Embryonic facial prominence (tissue), 1 donor: ENCODE data around the gene FHIP1B.
"Not testable (repeated sequence)": the region's sequence is repeated elsewhere in the genome, so short reads cannot be mapped to it uniquely, and the experiment has no call there.

Experiments
- DNase-seq: peaks from one replicate; pipeline ENCODE4 v3.0.0-alpha.2; 2016; ENCODE audit errors: extremely low spot score

Gene FHIP1B

GRCh38 chr11:6234387-6235107 is at the start of gene FHIP1B:
FHIP1B (minus strand) TSS chr11:6234636; CDS start chr11:6224516, 10,120 bp downstream.
- peak; percentile 99 for DNase-seq

GRCh38 chr11:6283453-6284023 is 49.1 kb upstream of the FHIP1B start:
- no peak for DNase-seq

GRCh38 chr11:6280809-6281208 is 46.4 kb upstream of the FHIP1B start:
- DNase-seq, result not testable (repeated sequence)

GRCh38 chr11:6273188-6273587 is 38.8 kb upstream of the FHIP1B start:
- no peak for DNase-seq

DNA sequence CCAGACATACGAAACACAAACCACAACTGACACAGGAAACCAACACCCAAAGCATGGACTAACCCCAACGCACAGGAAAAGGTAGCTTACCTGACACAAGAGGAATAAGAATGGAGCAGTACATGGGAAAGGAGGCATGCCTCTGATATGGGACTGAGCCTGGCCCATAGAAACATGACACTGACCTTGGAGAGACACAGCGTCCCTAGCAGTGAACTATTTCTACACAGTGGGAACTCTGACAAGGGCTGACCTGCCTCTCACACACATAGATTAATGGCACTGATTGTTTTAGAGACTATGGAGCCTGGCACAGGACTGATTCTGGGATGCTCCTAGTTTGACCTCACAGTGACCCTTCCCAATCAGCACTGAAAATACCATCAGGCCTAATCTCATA is 37.2 kb upstream of the FHIP1B start:
- DNase-seq, result no peak

DNA sequence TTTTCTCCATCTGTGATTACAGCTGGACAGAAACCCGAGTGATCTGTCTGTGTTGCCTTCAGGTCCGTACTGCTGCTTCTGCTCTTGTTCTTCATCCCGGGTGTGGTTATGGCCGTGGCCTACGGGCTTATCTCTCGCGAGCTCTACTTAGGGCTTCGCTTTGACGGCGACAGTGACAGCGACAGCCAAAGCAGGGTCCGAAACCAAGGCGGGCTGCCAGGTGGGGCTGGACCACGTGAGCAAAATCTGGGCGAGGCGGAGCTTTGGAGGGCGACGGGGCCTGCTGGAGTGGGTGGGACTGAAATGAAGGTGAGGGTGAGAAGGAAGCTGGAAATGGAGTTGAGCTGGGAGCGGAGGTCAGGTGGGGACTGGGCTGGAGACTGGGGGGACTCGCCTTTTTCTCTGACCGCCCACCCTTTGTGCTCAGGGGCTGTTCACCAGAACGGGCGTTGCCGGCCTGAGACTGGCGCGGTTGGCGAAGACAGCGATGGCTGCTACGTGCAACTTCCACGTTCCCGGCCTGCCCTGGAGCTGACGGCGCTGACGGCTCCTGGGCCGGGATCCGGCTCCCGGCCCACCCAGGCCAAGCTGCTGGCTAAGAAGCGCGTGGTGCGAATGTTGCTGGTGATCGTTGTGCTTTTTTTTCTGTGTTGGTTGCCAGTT is 36.3 kb upstream of the FHIP1B start:
- no peak for DNase-seq

DNA sequence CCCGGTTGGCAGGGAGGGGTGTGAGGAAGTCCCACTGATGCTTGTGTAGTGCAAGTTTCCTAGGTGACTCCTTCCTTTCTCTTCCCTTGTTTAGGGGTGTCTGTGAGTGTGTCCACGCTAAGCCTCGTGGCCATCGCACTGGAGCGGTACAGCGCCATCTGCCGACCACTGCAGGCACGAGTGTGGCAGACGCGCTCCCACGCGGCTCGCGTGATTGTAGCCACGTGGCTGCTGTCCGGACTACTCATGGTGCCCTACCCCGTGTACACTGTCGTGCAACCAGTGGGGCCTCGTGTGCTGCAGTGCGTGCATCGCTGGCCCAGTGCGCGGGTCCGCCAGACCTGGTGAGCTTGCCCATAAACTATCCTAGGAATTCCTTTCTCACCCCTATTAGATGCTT is 35.6 kb upstream of the FHIP1B start:
- DNase-seq, result no peak

GRCh38 chr11:6268820-6269219 is 34.4 kb upstream of the FHIP1B start:
- DNase-seq, result no peak

GRCh38 chr11:6263662-6264061 is 29.2 kb upstream of the FHIP1B start:
- DNase-seq, result no peak

GRCh38 chr11:6260207-6260726 is 25.8 kb upstream of the FHIP1B start:
- DNase-seq, result no peak

GRCh38 chr11:6258571-6259081 is 24.2 kb upstream of the FHIP1B start:
- no peak for DNase-seq

GRCh38 chr11:6258141-6258540 is 23.7 kb upstream of the FHIP1B start:
- no peak for DNase-seq

- DNase-seq, result no peak
Measured at GRCh38 chr11:6253197-6253596, 18.8 kb upstream of the FHIP1B start.

- no peak for DNase-seq
Measured at GRCh38 chr11:6251990-6252473, 17.6 kb upstream of the FHIP1B start.

DNA sequence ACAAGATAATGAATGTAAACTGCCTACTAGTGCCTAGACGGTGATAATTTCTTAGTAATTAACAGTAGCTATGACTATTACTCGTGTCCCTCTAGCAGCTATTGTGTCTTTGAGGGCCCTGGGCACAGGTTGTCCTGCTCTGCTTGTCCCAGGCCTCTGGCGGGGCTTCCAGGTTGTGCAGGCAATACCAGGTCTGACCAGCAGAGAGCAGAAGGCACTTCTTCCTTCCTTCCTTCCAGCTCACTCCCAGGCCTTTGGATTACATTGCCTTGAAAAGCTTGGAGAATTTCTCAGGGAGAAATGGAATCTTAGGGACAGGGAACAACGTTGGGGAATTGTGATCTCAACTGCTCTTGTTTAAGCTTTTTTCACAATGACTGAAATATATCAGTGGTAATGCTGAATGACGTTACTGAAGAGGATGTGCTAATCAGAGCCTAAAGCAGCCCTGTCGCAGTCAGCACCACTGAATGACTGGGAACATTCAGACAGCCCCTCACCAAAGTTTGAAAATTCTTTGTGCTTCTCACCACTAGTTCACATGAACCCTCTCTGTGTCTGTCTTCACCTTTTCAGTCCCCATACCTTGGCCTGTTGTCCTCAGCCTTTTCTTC is 16.8 kb upstream of the FHIP1B start:
- DNase-seq, result peak; percentile 62

GRCh38 chr11:6249770-6250555 is 15.5 kb upstream of the FHIP1B start:
- DNase-seq, result no peak

DNA sequence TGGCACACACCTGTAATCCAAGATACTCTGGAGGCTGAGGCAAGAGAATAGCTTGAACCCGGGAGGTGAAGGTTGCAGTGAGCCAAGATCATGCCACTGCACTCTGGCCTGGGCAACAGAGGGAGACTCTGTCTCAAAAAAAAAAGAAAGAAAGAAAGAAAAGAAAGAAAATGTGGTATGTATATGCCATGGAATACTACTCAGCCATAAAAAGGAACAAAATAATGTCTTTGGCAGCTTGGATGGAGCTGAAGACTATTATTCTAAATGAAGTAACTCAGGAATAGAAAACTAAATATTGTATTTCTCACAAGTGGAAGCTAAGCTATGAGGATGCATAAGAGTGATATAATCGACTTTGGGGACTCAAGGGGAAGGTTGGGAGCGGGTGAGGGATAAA is 14.5 kb upstream of the FHIP1B start:
- DNase-seq, result not testable (repeated sequence)

GRCh38 chr11:6248248-6248647 is 13.8 kb upstream of the FHIP1B start:
- DNase-seq, result no peak

DNA sequence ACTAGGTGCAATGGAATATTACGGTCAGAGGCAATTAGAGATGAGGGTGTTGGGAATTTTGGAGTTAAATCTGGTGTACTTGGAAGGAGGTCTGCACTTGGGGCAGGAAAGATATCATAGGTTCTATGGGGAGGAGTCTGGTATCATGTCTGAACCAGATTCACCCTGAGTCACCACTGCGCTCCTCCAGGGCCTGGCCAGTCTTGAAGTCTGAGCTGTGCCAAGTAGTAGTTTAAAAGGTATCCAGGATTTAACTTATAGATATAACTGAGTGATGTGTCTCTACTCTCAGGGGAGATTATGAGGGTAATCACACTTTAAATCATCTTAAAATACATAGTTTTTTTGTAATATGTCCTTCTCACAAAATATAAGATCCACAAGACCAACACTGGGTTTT is 11.1 kb upstream of the FHIP1B start:
- DNase-seq, result no peak

DNA sequence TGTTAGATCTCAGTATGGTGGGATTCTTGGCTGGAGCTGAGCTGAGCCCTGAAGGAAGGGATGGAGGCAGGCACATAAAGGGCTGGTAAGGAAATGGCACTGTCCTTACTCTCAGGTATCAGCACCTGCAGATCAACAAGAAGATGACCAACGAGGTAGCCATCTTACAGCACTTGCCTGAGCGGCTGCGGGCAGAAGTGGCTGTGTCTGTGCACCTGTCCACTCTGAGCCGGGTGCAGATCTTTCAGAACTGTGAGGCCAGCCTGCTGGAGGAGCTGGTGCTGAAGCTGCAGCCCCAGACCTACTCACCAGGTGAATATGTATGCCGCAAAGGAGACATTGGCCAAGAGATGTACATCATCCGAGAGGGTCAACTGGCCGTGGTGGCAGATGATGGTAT is 6.9 kb upstream of the FHIP1B start:
- DNase-seq, result no peak

DNA sequence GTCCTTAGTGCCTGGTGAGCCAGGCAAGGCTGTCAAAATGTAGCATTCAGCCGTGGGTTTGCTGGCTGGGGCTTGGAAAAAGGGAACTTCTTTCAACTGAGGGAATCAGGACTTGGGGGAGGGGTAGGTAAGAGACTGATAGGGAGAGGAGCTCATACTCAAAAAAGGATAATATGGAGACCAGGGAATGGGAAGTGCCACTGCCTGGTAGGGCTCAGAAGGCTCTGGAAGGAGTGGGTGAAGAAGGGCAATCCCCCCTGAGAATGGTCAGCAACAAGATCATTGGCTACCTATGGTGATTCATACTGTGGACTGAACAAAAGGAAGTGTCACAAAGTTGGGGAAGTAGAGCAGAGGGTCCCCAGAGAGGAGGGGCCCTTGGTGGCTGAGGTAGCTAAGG is 6.3 kb upstream of the FHIP1B start:
- no peak for DNase-seq
